NB4 (cell line): ENCODE data around the gene KCNK18.

ENCODE experiments used
- DNase-seq: peaks from one replicate; pipeline ENCODE4 v3.0.0; 2010; ENCODE audit warnings: low read depth
- H3K4me3 ChIP-seq: one replicate; pipeline ENCODE4 v1.5.1; 2011; ENCODE audit warnings: mild to moderate bottlenecking, low read depth, low read length, moderate library complexity
- MAX ChIP-seq: IDR thresholded peaks from 2 replicates; pipeline ENCODE4 v1.6.1; 2011; ENCODE audit warnings: low read depth, low read length
- MYC ChIP-seq: IDR thresholded peaks from 2 replicates; pipeline ENCODE4 v1.6.1; 2011; ENCODE audit warnings: low read depth, low read length
- POLR2A ChIP-seq: IDR thresholded peaks from 2 replicates; pipeline ENCODE4 v1.6.1; 2011; ENCODE audit warnings: mild to moderate bottlenecking; ENCODE audit not compliant: insufficient read length; ENCODE audit errors: extremely low read depth
- TF ChIP-seq, protein P1 (sequence below): IDR thresholded peaks from one replicate; pipeline ENCODE4 v1.5.1; 2012; ENCODE audit warnings: low read depth, low read length

The KCNK18 gene

DNA sequence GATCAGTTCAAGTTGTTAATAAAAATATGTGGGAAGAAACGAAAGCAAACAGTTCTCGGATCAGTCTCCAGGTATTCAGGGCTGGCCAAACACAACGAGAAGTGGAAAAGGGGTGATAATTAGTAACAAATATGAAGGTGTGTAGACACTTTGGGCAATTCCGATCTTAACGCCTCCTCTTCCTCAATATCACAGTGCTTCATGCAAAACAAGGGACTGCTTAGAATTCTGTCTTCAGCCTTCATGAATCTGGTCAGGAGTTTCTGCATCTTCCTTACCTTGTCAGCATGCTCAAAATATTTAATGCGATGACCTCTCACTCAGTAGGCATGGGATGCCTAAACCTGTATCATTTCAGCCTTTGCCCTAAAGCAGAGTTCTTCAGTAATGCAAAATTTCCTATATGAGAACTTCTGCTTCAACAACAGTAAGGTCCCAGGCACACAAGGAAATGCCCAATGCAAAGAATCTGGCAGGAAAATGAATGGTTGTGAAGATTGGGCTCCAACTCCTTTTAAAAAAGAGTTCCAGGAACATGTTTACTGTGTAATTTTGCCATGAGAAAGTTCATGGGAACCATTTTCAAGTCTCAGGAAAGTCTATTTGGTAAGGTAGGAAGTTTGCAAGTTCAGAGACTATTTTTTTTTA lies 35.8 kb upstream of the KCNK18 start:
- no peak overlapping the region for H3K4me3 ChIP-seq
- TF ChIP-seq POLR2A (no peak), MYC (no peak), MAX (no peak)
- TF ChIP-seq, protein P1, sequence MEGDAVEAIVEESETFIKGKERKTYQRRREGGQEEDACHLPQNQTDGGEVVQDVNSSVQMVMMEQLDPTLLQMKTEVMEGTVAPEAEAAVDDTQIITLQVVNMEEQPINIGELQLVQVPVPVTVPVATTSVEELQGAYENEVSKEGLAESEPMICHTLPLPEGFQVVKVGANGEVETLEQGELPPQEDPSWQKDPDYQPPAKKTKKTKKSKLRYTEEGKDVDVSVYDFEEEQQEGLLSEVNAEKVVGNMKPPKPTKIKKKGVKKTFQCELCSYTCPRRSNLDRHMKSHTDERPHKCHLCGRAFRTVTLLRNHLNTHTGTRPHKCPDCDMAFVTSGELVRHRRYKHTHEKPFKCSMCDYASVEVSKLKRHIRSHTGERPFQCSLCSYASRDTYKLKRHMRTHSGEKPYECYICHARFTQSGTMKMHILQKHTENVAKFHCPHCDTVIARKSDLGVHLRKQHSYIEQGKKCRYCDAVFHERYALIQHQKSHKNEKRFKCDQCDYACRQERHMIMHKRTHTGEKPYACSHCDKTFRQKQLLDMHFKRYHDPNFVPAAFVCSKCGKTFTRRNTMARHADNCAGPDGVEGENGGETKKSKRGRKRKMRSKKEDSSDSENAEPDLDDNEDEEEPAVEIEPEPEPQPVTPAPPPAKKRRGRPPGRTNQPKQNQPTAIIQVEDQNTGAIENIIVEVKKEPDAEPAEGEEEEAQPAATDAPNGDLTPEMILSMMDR = no peak
- DNase-seq = no peak

- TF ChIP-seq POLR2A (no peak), MYC (no peak), MAX (no peak)
- TF ChIP-seq, protein P1 = no peak
- H3K4me3 ChIP-seq = no peak overlapping the region
- no peak for DNase-seq
Measured at GRCh38 chr10:117162093-117163060, 34.9 kb upstream of the KCNK18 start.

- no peak overlapping the region for H3K4me3 ChIP-seq
- TF ChIP-seq MAX (no peak), MYC (no peak), POLR2A (no peak)
- TF ChIP-seq, protein P1 = no peak
- no peak for DNase-seq
Measured at GRCh38 chr10:117163061-117163953, 34.0 kb upstream of the KCNK18 start.

DNA sequence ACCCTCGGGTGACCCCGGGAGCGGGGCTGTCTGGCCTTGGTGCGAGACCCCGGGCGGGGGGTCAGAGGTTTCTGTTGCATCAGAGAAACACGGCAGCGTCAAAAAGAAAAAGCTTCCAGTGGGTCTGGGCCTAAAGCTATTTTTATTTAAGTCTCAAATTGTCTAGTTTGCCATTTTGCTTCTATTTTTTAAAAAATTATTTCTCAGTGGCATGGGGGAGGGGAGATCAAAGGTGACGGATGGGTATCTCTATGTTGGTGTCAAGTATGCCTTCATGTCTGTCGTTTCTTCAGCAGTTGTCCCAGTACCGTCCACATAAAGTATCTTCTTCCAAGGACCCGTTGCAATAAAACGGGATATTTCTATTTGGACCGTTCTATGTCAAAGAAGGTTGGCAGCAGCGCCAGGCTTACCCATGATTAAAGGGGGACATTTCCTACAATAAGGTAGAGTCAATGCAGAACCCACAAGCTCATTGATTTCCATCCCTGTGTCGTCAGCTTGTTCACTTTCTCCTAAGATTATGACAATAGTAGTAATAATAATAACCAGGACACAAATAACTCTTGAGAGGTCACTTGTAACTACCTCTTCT lies 33.2 kb upstream of the KCNK18 start:
- no peak for DNase-seq
- TF ChIP-seq, protein P1 = no peak
- no peak for TF ChIP-seq MYC
- TF ChIP-seq MAX = no peak
- TF ChIP-seq POLR2A = no peak
- no peak overlapping the region for H3K4me3 ChIP-seq
